Femur (tissue), 1 donor: ENCODE measurements around the gene PUSL1.

Experiments
- DNase-seq: peaks from one replicate; pipeline ENCODE4 v3.0.0-alpha.2; 2017

PUSL1 gene

DNA sequence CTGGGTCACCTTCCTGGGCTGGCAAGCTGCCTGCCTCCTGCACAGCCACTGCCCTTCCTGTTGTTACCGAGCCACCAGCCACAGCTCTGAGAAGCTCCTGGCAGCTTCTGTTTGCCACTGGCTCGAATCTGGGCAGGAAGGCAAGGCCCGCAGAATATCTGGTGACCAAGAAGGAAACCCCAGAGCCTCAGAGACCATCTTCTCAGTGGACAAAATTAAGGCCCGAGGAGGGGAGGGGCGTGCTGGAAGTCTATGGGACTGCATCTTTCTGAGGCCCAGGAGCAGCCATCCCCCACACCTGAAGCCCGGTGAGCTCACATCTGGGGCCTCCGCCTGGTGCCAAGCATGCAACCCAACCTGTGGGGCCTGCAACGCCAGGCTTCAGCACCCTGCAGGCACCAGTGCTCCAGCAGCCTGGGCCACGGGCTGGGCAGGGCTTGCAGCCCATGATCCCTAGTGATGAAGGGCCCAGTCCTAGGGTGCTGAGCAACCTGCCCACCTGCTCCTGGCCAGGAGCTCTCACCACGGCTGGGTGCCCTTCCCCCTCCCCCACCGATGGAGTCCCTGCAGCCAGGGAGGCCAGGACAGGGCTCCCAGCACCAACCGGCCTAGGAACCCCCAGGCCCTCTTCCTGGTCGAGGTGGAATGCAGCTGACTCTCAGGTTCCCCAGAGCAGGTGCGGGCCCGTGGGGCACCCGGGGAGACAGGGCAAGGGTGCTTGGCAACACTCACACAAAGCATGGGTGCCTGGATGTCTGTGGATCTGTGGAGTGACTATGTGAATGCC, 17.1 kb downstream of the PUSL1 start:
- no peak for DNase-seq

DNA sequence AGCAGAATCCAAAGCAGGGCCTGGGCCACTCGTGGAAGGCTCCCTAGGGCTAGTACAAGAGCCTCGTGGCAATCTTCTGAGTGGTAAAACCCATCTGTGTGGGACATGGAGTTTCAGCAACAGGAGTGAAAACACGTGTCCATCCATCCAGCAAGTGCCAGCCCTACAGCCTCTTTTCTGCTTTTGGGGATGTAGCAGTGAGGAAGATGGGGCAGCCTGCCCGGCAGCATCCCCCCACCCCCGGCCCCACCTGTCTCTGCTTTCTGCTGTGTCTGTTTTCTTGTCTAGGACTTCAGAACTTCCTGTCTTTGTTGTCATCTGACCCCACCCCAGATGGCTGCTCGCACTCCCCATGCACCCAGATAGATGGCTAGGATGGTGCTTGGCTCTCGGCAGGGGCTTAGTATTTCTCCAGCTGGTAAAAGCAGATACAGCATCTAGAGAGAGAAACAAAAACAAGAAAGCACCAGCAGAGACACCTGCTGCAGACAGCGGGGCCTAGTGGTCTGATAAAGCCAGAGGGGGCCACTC, 17.7 kb downstream of the PUSL1 start:
- no peak for DNase-seq

DNA sequence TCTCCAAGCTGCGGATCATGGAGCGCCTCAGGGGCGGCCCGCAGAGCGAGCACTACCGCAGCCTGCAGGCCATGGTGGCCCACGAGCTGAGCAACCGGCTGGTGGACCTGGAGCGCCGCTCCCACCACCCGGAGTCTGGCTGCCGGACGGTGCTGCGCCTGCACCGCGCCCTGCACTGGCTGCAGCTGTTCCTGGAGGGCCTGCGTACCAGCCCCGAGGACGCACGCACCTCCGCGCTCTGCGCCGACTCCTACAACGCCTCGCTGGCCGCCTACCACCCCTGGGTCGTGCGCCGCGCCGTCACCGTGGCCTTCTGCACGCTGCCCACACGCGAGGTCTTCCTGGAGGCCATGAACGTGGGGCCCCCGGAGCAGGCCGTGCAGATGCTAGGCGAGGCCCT, 18.9 kb downstream of the PUSL1 start:
- no peak for DNase-seq

DNA sequence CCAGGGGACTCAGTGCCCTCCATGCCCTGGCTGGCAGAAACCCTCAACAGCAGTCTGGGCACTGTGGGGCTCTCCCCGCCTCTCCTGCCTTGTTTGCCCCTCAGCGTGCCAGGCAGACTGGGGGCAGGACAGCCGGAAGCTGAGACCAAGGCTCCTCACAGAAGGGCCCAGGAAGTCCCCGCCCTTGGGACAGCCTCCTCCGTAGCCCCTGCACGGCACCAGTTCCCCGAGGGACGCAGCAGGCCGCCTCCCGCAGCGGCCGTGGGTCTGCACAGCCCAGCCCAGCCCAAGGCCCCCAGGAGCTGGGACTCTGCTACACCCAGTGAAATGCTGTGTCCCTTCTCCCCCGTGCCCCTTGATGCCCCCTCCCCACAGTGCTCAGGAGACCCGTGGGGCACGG, 19.9 kb downstream of the PUSL1 start:
- DNase-seq = no peak

DNA sequence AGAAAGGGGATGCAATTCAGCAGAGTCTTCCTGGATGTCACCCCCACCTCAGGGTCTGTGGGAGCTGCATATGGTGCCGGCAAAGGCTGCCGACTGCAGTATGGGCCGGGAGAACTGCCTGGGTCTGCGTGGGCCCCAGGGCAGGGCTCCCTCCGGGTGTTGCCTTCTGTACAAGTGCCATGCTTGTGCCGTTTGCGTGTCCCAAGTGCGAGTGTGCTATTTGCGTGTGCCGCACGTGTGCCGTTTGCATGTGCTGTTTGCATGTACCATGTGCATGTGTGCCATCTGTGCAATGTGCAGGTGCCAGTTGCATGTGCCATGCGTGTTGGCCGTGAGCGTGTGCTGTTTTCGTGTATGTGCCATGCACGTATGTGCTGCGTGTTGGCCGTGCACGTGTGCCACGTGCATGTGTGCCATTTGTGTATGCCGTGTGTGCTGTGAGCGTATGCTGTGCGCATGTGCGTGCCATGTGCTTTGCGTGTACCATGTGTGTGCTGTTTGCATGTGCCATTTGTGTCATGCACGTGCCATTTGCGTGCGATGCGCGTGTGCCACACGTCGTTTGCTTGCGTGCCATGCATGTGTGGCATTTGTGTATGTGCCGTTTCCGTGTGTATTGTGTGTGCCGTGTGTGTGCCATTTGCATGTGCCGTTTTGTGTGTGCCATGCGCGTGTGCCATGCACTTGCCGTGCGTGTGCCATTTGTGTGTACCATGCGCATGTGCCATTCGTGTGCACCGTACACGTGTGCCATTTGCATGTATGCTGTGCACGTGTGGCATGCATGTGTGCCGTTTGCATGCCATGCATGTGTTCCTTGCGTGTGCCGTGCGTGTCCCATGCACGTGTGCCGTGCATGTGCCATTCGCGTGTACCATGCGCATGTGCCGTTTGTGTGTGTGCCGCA, 21.2 kb downstream of the PUSL1 start:
- DNase-seq = no peak

DNA sequence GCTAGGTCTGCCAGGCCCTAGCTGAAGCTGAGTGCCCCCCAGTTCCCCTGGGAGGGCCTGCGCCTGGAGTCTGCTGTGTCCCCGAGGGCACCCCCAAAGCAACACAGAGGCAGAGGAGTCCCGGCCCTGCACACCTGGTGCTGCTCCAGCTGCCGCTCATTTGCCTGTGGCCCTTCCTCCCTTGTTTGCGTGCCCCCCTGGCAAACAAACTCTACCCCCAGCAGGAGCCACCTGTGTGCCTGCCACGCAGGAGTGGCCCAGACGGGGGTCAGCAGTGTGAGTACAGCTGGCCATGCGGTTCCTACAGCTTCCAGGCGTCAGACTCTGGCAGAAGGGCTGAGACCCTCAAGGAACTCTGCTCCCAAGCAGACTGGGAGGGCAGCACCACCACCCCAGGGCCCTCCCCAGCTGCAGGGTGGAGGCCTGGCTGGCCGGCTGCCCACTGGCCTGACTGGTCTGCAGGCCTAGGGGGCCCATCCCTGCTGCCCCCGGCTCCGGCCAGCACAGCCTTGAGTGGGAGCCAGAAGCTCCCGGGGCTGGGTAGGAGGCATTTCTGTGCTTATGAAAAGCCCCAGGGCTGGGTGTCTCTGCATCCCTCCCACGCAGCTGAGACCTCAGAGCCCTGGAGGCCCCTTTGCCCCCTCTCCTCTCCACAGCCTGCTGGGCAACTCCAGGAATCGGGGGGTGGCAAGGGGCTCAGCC, 22.1 kb downstream of the PUSL1 start:
- DNase-seq = no peak

DNA sequence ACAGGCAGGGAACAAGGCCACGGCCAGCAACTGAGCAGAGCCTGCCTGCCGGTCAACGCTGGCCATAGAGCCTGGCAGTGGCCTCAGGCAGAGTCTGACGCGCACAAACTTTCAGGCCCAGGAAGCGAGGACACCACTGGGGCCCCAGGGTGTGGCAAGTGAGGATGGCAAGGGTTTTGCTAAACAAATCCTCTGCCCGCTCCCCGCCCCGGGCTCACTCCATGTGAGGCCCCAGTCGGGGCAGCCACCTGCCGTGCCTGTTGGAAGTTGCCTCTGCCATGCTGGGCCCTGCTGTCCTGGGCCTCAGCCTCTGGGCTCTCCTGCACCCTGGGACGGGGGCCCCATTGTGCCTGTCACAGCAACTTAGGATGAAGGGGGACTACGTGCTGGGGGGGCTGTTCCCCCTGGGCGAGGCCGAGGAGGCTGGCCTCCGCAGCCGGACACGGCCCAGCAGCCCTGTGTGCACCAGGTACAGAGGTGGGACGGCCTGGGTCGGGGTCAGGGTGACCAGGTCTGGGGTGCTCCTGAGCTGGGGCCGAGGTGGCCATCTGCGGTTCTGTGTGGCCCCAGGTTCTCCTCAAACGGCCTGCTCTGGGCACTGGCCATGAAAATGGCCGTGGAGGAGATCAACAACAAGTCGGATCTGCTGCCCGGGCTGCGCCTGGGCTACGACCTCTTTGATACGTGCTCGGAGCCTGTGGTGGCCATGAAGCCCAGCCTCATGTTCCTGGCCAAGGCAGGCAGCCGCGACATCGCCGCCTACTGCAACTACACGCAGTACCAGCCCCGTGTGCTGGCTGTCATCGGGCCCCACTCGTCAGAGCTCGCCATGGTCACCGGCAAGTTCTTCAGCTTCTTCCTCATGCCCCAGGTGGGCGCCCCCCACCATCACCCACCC, 22.9 kb downstream of the PUSL1 start, which contains the start of gene TAS1R3:
TSS of gene TAS1R3 (plus strand) at position 213 of the 898 bp plus-strand sequence. CDS start at position 279, 66 bp downstream.
- DNase-seq = no peak

DNA sequence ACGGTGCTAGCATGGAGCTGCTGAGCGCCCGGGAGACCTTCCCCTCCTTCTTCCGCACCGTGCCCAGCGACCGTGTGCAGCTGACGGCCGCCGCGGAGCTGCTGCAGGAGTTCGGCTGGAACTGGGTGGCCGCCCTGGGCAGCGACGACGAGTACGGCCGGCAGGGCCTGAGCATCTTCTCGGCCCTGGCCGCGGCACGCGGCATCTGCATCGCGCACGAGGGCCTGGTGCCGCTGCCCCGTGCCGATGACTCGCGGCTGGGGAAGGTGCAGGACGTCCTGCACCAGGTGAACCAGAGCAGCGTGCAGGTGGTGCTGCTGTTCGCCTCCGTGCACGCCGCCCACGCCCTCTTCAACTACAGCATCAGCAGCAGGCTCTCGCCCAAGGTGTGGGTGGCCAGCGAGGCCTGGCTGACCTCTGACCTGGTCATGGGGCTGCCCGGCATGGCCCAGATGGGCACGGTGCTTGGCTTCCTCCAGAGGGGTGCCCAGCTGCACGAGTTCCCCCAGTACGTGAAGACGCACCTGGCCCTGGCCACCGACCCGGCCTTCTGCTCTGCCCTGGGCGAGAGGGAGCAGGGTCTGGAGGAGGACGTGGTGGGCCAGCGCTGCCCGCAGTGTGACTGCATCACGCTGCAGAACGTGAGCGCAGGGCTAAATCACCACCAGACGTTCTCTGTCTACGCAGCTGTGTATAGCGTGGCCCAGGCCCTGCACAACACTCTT, 23.8 kb downstream of the PUSL1 start:
- no peak for DNase-seq

DNA sequence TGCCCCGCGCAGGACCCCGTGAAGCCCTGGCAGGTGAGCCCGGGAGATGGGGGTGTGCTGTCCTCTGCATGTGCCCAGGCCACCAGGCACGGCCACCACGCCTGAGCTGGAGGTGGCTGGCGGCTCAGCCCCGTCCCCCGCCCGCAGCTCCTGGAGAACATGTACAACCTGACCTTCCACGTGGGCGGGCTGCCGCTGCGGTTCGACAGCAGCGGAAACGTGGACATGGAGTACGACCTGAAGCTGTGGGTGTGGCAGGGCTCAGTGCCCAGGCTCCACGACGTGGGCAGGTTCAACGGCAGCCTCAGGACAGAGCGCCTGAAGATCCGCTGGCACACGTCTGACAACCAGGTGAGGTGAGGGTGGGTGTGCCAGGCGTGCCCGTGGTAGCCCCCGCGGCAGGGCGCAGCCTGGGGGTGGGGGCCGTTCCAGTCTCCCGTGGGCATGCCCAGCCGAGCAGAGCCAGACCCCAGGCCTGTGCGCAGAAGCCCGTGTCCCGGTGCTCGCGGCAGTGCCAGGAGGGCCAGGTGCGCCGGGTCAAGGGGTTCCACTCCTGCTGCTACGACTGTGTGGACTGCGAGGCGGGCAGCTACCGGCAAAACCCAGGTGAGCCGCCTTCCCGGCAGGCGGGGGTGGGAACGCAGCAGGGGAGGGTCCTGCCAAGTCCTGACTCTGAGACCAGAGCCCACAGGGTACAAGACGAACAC, 24.5 kb downstream of the PUSL1 start:
- DNase-seq = no peak

DNA sequence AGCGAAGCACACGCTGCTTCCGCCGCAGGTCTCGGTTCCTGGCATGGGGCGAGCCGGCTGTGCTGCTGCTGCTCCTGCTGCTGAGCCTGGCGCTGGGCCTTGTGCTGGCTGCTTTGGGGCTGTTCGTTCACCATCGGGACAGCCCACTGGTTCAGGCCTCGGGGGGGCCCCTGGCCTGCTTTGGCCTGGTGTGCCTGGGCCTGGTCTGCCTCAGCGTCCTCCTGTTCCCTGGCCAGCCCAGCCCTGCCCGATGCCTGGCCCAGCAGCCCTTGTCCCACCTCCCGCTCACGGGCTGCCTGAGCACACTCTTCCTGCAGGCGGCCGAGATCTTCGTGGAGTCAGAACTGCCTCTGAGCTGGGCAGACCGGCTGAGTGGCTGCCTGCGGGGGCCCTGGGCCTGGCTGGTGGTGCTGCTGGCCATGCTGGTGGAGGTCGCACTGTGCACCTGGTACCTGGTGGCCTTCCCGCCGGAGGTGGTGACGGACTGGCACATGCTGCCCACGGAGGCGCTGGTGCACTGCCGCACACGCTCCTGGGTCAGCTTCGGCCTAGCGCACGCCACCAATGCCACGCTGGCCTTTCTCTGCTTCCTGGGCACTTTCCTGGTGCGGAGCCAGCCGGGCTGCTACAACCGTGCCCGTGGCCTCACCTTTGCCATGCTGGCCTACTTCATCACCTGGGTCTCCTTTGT, 25.3 kb downstream of the PUSL1 start:
- no peak for DNase-seq

DNA sequence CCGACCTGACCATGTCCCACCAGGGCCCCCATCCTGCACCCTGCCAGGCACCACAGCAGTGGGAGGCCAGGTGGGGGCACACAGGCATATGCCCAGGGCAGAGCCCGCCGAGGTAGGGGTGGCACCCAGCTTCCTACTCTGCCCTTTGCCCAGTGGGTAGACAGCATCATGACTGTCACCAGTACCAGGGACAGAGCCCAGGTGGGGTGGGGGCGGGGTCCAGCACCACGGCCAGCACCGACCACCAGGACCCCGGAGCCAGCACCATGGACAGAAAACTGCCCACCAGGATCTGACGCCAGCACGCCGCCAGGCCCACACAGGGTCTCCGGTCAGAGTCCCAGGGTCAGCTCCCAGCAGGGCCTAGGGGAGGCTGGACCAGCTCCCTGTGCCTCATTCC, 26.4 kb downstream of the PUSL1 start:
- no peak for DNase-seq

DNA sequence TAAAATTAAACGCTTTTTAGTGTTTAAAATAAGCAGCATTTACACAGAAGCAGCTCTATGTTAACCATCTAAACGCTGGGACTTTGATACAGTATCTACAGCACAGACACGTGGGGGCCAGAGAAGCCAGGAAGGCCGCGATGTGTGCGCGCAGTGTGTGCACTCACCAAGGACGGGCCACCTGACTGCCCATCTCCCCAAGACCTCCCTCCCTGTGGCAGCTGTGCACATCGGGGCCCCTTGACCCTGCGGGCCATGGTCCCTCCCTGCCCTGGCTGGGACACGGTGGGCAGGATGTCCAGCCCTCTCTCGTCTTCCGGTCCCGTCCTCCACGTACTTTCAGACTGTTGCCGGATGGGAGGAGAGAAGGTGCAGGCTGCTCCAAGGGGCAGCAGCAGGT, 26.9 kb downstream of the PUSL1 start:
- no peak for DNase-seq

DNA sequence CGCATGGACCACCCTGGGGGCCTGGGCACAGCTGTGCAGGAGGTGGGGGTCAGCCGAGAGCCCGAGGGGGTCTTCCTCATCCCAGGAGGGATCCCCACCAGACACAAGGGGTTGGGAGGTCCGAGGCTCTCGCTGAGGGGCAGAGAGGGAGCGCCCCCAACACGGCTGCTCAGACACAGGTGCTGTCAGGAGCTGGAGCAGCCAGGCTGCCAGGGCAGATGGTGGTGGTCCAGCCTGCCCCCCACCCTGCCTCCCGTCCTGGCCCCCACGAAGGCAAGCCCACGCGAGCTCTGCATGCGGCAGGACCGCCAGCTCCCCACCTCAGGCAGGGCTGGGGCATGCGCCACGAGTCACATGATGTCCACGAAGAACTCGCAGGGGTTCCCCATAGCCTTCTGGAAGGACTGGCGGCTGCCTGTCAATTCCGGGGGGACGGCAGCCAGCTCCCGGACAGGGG, 27.4 kb downstream of the PUSL1 start:
- no peak for DNase-seq

DNA sequence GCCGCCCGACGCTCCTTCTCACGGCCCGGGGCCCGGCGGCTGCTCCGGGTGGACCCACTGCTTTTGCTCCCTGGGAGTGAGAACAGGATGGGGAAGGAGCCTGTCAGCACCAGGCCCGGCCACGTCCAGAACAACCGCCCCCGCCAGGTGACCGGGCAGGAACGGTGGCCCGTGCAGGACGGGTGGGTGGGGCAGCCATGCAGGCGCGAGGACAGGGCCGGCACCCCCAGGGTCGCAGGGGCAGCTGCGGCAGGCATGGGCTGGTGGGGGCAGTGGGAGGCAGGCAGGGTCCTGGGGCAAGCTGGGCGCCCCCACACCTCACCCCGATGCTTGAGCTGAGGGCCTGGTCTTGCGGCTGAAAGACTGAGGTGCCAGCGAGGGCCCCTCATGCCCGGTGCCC, 28.0 kb downstream of the PUSL1 start:
- no peak for DNase-seq

DNA sequence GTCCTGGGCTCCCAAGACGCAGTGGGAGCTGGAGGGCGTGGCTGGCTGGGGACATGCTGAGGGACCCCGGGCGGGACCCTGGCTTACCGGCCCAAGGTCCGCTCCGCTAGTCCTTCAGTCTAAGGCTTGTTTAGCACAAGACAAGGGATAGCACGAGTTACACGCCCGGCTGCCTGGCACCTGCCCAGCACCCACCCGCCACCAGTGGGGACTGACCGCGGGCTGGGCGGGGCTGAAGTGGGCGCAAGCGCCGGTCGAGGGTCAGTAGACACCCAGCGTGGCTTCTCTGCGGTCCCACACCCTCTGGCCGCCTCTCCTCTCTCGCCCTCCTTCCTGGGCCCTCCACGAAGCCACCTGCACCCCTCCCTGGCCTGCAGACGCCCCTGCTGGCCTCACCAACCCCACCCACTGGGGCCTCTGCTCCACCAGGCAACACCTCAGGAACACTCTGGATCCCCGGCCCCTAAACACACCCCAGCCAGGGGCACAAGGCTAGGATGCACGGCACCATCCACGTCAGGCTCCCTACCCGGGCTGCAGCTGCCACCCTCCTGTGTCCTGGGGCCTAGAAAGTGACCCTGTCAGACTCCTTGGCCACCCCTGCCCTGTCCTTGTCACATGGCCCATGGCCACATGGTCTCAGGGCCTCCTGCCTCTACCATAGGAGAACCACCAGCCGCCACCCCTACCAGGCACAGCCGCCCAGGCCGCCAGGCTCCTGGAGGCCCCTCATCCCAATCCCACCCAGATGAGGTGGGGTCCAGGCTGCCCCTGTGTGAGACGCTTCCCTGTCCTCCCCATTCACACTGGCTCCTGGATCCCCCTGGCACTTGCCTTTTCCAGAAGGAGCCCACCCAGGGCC, 28.8 kb downstream of the PUSL1 start:
- no peak for DNase-seq

DNA sequence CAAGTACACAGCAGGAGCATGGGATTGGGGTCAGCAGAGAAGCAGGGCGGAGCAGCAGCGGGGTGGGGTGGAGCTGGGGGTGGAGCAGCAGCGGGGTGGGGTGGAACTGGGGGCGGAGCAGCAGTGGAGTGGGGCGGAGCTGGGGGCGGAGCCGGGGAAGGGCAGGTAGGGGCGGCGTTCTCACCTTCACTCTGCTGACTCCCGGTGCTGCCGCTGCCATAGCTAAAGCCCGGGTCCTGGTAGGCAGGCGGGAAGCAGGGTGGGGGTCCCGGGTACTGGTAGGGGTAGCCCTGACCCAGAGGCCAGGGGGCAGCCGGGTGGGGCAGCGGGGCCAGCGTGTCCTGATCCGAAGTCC, 29.4 kb downstream of the PUSL1 start:
- no peak for DNase-seq

DNA sequence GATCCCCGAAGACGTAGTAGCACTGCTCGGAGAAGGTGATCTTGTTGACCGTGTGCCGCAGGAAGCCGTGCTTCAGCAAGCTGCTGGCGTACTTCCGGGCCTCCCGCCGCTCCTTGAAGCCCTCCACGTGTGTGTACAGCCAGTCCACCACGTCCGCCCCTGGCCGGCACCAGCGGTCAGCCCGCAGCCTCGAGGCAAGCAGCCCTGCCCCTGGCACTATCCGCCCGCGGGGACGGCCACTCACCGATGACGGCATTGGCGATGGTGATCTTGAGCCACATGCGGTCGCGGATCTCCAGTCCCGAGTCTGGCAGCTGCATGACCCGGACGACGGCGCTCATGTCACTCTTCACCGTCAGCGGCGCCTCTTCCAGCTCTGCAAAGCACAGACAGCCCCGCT, 29.9 kb downstream of the PUSL1 start:
- DNase-seq = no peak

DNA sequence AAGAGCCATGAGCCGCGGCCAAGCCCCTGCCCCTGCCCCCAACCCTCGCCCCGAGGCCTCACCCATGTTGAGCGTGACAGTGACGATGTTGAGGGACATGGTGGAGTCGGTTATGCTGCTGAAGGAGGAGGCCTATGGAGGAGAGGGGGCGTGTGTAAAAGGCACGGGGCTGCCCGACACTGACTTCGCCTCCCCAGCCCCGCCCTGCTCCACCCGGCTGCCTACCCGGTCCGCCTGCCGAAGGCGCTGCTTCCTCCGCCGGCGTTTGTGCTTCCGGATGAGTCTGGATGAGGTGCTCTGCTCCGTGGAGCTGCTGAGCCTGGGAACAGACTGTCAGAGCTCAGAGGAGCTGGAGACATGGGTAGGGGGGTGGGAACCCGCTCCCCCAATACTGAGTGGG, 31.8 kb downstream of the PUSL1 start:
- DNase-seq = no peak
